HG03095 (cell line): ENCODE data around the gene POLR1E.
"Not testable (repeated sequence)": the region's sequence is repeated elsewhere in the genome, so short reads cannot be mapped to it uniquely, and the experiment has no call there.

Experiments
- ATAC-seq: cut with Tn5 transposase; IDR thresholded peaks from one replicate; pipeline ENCODE4 v1.9.1; 2021; ENCODE audit warnings: moderate library complexity; ENCODE audit not compliant: unreplicated experiment

Gene POLR1E

GRCh38 chr9:37464426-37465248, 21.1 kb upstream of the POLR1E start:
- ATAC-seq, result peak; percentile 25

GRCh38 chr9:37465249-37466036, 20.3 kb upstream of the POLR1E start, which contains the start of gene ZBTB5:
Gene ZBTB5 (minus strand): TSS chr9:37465450. CDS start chr9:37442551, 22,899 bp downstream.
- ATAC-seq, result peak; percentile 75

GRCh38 chr9:37466037-37466709, 19.6 kb upstream of the POLR1E start:
- ATAC-seq, result peak; percentile 6

- not testable (repeated sequence) for ATAC-seq
These were observed 18.2 kb upstream of the POLR1E start for GRCh38 chr9:37467530-37467929.

GRCh38 chr9:37468620-37469019, 17.1 kb upstream of the POLR1E start:
- no peak for ATAC-seq

- ATAC-seq, result no peak
These were observed 13.6 kb upstream of the POLR1E start for GRCh38 chr9:37471942-37472684.

GRCh38 chr9:37473982-37474381, 11.8 kb upstream of the POLR1E start:
- not testable (repeated sequence) for ATAC-seq

GRCh38 chr9:37474438-37474837, 11.3 kb upstream of the POLR1E start:
- ATAC-seq, result no peak

- ATAC-seq, result no peak
These were observed 8.8 kb upstream of the POLR1E start for GRCh38 chr9:37476930-37477329.

- not testable (repeated sequence) for ATAC-seq
These were observed 8.3 kb upstream of the POLR1E start for GRCh38 chr9:37477443-37477842.

GRCh38 chr9:37477987-37478619, 7.6 kb upstream of the POLR1E start:
- not testable (repeated sequence) for ATAC-seq

GRCh38 chr9:37480759-37481158, 5.0 kb upstream of the POLR1E start:
- ATAC-seq, result no peak

- ATAC-seq, result no peak
These were observed 488 bp downstream of the POLR1E start for GRCh38 chr9:37486256-37486615.

GRCh38 chr9:37486616-37487548, 1.1 kb downstream of the POLR1E start:
- no peak for ATAC-seq

- ATAC-seq, result no peak
These were observed 6.2 kb downstream of the POLR1E start for GRCh38 chr9:37491939-37492338.

GRCh38 chr9:37495571-37495970, 9.8 kb downstream of the POLR1E start:
- ATAC-seq, result no peak

- no peak for ATAC-seq
These were observed 10.3 kb downstream of the POLR1E start for GRCh38 chr9:37496020-37496419.

- no peak for ATAC-seq
These were observed 11.6 kb downstream of the POLR1E start for GRCh38 chr9:37497320-37497719.

- ATAC-seq, result no peak
These were observed 12.7 kb downstream of the POLR1E start for GRCh38 chr9:37498457-37498856.
